ENCODE data around the gene TSTD2.
A peak's percentile ranks its signal among the peaks of the same experiment; 100 is the strongest.

Gene TSTD2

DNA sequence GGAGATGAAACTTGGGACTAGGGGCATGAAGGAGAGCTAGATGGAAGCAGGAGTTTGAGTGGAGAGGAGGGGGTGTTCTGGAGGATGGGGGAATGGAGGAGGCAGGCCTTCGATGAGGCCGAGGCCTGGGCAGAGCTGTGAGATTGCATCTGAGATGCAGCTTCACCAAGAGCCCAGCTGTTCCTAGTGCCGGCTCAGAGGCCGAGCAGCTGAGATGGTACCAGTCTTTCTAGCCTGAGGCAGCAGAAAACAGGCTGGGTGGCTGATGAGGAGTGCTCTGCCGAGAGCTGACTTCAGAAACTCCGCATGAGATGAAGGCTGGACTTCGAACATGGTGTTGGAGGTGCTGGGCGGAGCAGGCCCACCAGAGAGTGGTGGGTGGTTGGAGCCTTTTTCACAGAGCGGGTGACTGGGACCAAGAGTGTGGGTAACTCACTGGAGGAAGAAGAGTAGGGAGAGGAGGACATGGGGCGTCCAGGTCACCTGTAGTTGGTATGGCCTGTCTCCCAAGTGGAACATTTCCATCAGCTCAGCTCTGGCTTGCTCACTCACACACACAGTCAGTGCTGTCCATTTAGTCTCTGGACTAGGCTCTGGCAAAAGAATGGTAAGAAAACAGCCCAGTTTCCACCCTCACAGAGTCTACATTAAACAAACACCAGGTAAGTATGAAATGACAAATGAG is 77.0 kb downstream of the TSTD2 start:
- Histone ChIP-seq H3K4me3 (no peak overlapping the region), H3K27ac (peak overlapping the region; percentile 95 to 97)
- DNase-seq (ENCODE audit: low spot score): peak; percentile 68
- TF ChIP-seq, protein P1, sequence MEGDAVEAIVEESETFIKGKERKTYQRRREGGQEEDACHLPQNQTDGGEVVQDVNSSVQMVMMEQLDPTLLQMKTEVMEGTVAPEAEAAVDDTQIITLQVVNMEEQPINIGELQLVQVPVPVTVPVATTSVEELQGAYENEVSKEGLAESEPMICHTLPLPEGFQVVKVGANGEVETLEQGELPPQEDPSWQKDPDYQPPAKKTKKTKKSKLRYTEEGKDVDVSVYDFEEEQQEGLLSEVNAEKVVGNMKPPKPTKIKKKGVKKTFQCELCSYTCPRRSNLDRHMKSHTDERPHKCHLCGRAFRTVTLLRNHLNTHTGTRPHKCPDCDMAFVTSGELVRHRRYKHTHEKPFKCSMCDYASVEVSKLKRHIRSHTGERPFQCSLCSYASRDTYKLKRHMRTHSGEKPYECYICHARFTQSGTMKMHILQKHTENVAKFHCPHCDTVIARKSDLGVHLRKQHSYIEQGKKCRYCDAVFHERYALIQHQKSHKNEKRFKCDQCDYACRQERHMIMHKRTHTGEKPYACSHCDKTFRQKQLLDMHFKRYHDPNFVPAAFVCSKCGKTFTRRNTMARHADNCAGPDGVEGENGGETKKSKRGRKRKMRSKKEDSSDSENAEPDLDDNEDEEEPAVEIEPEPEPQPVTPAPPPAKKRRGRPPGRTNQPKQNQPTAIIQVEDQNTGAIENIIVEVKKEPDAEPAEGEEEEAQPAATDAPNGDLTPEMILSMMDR (IDR thresholded peaks at IDR 0.05): no peak

DNA sequence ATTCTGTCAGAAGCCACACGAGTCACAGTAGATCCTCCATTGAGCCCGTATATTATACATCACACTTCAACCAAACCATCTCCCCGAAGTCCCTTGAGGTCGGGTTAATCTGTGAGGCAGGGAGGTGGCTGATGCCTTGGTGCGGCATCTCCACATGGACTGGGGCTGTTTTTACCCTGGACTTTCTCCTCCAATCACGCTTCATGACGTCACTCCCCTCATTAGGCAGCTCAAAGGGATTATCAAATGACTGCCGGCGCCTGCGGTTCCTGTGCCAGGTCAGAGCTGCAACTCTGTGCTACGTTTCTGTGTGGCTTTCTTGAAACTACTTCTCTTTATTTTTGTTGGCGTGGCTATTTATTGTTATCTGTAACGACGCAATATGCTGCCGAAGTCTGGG is 78.0 kb downstream of the TSTD2 start:
- peak overlapping the region; percentile 95 to 97 for H3K27ac ChIP-seq
- peak; percentile 92 for DNase-seq (ENCODE audit: low spot score)
- TF ChIP-seq, protein P1 (IDR thresholded peaks at IDR 0.05): no peak
- H3K4me3 ChIP-seq: no peak overlapping the region

DNA sequence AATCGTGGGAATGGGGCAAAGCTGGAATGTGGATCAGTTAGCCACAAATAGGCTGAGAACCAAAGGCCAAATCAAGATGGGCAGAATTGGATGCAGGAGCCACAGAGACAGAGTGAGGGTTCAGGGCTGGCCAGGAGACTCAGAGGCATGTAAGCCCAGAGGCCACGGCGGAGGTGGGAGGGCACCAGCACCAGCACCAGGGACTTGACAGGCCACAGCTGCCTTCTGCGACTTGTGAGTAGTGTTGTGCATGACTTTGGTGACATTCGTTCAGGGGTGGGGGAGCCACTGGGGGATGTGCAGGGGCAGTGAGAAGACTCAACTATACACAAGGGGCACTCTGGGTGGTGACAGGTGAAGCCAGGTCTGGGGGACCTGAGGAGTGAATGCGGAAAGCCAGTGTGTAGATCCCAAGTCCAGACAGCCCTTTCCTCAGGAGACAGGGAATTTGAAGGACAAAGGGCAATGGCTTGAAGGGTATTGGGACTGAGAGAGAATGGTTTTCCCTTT is 78.5 kb downstream of the TSTD2 start:
- Histone ChIP-seq H3K27ac (peak overlapping the region; percentile 95 to 97), H3K4me3 (no peak overlapping the region)
- DNase-seq (ENCODE audit: low spot score): no peak
- TF ChIP-seq, protein P1 (IDR thresholded peaks at IDR 0.05): no peak

DNA sequence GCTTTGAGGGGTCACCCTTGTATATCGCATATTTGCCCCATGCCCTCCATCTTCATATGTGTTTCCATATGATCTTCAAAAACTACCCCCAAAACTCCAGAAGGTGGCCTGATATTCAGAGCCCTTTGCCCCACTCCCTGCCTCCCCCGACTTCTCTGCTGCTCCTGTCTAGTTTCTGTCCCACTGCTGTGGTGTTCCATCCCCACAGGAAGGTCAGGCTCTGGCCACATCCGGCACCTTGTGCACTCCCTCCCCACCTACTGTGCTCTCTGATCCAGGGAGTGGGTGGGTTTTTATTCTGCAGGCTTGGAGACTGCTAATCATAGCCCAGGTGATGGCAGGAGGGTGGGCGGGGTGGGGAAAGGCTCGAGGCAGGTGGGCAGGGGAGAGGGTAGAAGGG is 79.3 kb downstream of the TSTD2 start:
- Histone ChIP-seq H3K27ac (peak overlapping the region; percentile 95 to 97), H3K4me3 (no peak overlapping the region)
- TF ChIP-seq, protein P1 (IDR thresholded peaks at IDR 0.05): no peak
- no peak for DNase-seq (ENCODE audit: low spot score)

GRCh38 chr9:97553141-97553540 is 80.0 kb downstream of the TSTD2 start:
- Histone ChIP-seq H3K27ac (no peak overlapping the region), H3K4me3 (no peak overlapping the region)
- DNase-seq (ENCODE audit: low spot score): no peak
- TF ChIP-seq, protein P1 (IDR thresholded peaks at IDR 0.05): no peak

DNA sequence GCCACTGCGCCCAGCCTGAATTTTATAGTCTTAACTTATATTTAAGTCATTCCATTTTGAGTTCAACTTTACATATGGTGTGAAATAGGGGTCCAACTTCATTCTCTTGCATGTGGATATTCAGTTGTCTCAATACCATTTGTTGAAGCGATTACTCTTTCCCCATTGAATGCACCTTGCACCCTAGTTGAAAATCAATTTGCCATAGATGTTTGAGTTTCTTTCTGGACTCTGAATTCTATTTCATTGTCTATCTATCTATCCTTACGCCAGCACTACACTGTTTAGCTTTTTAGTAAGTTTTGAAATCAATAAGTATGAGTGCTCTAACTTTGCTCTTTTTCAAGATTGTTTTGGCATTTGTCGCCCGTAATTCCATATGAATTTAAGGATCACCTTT is 81.9 kb downstream of the TSTD2 start:
- no peak overlapping the region for H3K27ac ChIP-seq
- TF ChIP-seq, protein P1 (IDR thresholded peaks at IDR 0.05): no peak
- no peak overlapping the region for H3K4me3 ChIP-seq
- no peak for DNase-seq (ENCODE audit: low spot score)

DNA sequence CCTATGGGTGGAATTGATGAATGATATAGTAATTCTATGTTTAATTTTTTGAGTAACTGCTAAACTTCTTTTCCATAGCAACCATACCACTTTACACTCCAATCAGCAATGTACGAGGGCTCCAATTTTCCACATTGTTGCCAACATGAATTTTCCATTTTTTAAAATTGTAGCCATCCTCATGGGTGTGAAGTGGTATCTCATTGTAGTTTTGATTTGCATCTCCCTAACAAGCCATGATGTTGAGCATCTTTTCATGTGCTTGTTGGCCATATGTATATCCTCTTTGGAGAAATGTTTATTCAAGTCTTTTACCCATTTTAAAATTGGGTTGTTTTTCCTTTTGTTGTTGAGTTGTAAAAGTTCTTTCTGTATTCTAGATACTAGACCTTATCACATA is 82.8 kb downstream of the TSTD2 start:
- TF ChIP-seq, protein P1 (IDR thresholded peaks at IDR 0.05): no peak
- no peak overlapping the region for H3K4me3 ChIP-seq
- DNase-seq (ENCODE audit: low spot score): no peak
- H3K27ac ChIP-seq: no peak overlapping the region
